Retinal pigment epithelial cell (primary cell): ENCODE results near the gene ALPK3.

ENCODE experiments used
- DNase-seq: peaks from one replicate; pipeline ENCODE4 v3.0.0-alpha.2; 2010; ENCODE audit warnings: low read depth
- H3K4me3 ChIP-seq: 2 replicates; pipeline ENCODE4 v1.5.1; 2011; ENCODE audit warnings: mild to moderate bottlenecking, low read length, control low read depth, moderate library complexity
- TF ChIP-seq, protein P1 (sequence below): conservative IDR thresholded peaks from 2 replicates; pipeline ENCODE4 v1.5.1; 2011; ENCODE audit warnings: low read depth, low read length, control low read depth, inconsistent platforms

ALPK3 gene, protein sequence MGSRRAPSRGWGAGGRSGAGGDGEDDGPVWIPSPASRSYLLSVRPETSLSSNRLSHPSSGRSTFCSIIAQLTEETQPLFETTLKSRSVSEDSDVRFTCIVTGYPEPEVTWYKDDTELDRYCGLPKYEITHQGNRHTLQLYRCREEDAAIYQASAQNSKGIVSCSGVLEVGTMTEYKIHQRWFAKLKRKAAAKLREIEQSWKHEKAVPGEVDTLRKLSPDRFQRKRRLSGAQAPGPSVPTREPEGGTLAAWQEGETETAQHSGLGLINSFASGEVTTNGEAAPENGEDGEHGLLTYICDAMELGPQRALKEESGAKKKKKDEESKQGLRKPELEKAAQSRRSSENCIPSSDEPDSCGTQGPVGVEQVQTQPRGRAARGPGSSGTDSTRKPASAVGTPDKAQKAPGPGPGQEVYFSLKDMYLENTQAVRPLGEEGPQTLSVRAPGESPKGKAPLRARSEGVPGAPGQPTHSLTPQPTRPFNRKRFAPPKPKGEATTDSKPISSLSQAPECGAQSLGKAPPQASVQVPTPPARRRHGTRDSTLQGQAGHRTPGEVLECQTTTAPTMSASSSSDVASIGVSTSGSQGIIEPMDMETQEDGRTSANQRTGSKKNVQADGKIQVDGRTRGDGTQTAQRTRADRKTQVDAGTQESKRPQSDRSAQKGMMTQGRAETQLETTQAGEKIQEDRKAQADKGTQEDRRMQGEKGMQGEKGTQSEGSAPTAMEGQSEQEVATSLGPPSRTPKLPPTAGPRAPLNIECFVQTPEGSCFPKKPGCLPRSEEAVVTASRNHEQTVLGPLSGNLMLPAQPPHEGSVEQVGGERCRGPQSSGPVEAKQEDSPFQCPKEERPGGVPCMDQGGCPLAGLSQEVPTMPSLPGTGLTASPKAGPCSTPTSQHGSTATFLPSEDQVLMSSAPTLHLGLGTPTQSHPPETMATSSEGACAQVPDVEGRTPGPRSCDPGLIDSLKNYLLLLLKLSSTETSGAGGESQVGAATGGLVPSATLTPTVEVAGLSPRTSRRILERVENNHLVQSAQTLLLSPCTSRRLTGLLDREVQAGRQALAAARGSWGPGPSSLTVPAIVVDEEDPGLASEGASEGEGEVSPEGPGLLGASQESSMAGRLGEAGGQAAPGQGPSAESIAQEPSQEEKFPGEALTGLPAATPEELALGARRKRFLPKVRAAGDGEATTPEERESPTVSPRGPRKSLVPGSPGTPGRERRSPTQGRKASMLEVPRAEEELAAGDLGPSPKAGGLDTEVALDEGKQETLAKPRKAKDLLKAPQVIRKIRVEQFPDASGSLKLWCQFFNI (N-terminal part only)

DNA sequence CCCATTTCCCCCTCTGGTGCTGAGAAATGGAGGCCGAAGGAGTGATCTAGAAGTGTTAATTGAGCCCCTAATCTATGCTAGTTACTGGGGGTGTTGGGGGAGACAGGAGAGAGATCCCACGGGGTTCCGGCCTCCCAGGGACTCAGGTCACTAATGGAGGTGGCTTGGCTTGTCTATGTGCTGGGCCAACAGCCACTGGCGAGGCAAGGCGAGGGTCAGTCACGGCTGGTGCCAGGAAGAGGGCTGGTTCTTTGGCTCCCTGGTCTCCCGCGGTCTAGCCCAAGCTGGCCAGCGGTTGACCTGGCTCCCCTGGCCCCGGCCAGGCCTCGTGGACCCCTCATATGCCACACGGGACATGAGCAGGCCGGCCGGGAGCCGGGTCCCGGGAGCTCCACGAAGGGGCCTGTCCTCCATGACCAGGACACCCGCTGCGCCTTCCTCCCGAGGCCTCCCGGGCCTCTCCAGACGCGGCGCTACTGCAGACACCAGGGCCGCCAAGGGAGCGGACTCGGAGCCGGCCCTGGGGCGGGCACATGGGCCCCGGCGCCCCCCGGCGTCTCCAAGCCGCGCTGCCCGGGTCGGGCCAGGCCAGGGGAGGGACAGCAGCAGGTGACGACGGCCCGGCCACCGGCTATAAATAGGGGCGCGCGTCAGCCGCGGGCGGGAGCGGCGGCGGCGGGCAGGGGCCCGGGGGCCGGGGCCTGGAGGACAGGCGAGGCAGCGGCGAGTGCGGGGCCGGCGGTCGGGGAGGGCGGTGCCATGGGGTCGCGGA, at the start of gene ALPK3:
ALPK3 (plus strand) TSS at position 663 of the 772 bp plus-strand sequence; CDS start at position 760, 97 bp downstream.
- TF ChIP-seq, protein P1, sequence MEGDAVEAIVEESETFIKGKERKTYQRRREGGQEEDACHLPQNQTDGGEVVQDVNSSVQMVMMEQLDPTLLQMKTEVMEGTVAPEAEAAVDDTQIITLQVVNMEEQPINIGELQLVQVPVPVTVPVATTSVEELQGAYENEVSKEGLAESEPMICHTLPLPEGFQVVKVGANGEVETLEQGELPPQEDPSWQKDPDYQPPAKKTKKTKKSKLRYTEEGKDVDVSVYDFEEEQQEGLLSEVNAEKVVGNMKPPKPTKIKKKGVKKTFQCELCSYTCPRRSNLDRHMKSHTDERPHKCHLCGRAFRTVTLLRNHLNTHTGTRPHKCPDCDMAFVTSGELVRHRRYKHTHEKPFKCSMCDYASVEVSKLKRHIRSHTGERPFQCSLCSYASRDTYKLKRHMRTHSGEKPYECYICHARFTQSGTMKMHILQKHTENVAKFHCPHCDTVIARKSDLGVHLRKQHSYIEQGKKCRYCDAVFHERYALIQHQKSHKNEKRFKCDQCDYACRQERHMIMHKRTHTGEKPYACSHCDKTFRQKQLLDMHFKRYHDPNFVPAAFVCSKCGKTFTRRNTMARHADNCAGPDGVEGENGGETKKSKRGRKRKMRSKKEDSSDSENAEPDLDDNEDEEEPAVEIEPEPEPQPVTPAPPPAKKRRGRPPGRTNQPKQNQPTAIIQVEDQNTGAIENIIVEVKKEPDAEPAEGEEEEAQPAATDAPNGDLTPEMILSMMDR, result peak; percentile 10
- peak within 1 kb of the TSS; percentile 41 for H3K4me3 ChIP-seq
- no peak for DNase-seq

DNA sequence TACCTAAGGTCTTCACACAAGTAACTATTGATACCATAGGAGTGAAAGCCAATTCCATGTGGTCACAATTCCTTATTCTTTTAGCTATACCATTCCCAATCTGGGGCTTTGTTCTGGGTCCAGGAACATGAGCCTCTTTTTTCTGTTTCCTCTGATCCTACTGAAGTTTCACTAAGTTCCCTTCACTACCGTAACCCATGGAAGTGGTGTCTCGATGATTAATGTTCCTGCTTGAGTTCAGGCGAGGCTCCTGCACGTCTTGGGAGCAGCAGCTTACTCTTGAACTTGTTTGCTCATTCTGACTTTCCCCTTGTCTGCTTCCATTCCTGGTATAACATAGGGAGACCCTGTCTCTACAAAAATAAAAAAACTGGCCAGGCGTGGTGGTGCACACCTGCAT, 45.1 kb upstream of the ALPK3 start:
- H3K4me3 ChIP-seq, result no peak overlapping the region
- DNase-seq, result no peak
- TF ChIP-seq, protein P1, result no peak

DNA sequence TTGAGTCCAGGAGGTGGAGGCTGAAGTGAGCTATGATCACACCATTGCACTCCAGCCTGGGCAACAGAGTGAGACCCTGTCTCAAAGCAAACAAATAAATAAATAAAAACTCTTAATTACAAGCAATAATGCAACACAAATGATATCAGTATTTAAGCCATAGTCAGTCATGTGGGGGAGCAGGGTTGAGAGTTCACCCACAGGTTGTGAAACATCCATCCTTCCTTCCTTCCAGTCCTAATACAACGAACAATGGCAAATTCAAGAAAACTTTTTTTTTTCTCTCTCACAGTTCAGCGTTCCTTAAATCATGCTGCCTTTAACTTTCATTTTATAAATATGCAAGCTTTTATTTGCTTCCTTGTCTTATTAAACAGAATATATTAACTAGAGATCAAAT, 44.7 kb upstream of the ALPK3 start:
- no peak overlapping the region for H3K4me3 ChIP-seq
- TF ChIP-seq, protein P1, result no peak
- no peak for DNase-seq

DNA sequence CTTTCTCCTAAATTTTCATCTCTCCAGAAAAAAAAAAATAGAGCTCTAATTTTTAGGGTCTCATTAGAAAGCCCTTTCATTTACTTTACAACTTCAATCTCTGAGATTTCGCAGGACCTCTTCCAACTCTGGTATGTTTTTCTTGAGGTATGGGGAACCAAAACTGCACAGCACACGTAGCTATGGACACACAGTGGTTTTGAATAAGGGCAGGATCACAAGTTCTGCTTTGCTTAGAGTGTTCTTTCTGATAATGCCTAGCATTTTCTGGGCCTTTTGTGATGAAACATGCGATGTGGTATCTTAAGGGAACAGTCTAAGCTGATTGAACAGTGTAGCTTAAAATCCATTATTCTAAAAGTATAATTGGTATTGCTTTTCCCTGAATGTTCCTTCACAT, 43.4 kb upstream of the ALPK3 start:
- TF ChIP-seq, protein P1, result no peak
- no peak overlapping the region for H3K4me3 ChIP-seq
- no peak for DNase-seq

DNA sequence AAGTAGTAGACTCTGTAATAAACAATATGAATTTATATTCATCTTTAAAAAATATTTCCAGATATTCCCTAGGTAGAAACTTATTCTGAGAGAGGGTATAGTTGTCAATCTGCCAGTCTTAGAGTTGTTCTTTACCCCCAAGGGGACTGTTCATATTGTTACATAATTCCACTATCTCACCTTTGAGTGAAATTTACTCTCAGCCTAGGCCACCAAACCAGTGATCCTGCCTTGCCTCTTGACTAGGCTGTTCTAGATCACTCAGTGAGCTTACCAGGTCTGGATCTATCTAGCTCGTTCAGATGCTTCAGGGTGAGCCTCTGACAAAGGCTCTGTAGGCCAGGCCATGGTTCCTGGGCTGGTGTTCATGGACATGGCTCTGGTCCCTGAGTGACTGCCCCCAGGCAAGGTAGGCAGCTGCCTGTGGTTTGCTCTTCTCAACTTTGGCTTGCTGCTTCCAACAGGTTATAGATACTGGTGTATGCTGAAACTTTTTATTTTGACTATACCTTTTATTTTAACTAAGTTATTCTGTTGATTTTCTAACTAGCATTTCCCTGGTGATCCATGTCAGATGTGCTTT, 41.2 kb upstream of the ALPK3 start:
- H3K4me3 ChIP-seq, result no peak overlapping the region
- TF ChIP-seq, protein P1, result no peak
- no peak for DNase-seq

DNA sequence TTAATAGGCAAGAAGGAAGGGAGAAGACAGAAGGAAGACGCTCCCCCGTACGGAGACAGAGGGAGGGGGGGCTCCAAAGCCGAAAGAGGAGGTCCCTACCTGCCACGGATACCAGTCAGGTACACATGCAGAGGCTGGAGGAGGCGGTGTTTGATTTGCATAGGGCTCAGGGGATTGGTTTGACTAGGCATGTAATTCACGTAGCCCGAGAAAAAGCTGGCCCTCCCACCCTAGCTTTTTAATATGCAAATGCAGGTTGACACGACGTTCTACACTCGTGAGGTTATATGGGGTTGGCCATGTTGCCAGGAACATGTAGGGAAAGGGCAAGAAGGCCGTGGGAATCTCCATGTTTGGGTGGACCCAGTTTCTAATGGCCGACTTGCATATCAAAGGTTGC, 39.0 kb upstream of the ALPK3 start:
- DNase-seq, result no peak
- TF ChIP-seq, protein P1, result no peak
- no peak overlapping the region for H3K4me3 ChIP-seq
